Measurements from ENCODE around the gene GAPT.
"Not testable (repeated sequence)": the region's sequence is repeated elsewhere in the genome, so short reads cannot be mapped to it uniquely, and the experiment has no call there.

DNA sequence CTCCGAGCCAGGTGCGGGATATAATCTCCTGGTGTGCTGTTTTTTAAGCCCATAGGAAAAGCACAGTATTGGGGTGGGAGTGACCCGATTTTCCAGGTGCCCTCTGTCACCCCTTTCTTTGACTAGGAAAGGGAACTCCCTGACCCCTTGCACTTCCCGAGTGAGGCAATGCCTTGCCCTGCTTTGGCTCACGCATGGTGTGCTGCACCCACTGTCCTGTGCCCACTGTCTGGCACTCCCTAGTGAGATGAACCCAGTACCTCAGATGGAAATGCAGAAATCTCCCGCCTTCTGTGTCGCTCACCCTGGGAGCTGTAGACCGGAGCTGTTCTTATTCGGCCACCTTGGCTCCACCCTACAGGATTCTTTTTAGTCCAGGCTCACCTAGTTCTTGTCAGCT is 50.7 kb downstream of the GAPT start:
- TF ChIP-seq, protein P1, sequence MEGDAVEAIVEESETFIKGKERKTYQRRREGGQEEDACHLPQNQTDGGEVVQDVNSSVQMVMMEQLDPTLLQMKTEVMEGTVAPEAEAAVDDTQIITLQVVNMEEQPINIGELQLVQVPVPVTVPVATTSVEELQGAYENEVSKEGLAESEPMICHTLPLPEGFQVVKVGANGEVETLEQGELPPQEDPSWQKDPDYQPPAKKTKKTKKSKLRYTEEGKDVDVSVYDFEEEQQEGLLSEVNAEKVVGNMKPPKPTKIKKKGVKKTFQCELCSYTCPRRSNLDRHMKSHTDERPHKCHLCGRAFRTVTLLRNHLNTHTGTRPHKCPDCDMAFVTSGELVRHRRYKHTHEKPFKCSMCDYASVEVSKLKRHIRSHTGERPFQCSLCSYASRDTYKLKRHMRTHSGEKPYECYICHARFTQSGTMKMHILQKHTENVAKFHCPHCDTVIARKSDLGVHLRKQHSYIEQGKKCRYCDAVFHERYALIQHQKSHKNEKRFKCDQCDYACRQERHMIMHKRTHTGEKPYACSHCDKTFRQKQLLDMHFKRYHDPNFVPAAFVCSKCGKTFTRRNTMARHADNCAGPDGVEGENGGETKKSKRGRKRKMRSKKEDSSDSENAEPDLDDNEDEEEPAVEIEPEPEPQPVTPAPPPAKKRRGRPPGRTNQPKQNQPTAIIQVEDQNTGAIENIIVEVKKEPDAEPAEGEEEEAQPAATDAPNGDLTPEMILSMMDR (conservative IDR thresholded peaks at IDR 0.05) = not testable (repeated sequence)
- not testable (repeated sequence) for TF ChIP-seq EZH2 (IDR thresholded peaks at IDR 0.05; ENCODE audit: low read depth)

Data from PC-9 (cell line).